ENCODE results near the gene NPPA. TPM values are rescaled to one million over a fixed set of nuclear protein-coding genes. Genes with fewer than 3 reads are reported as not detected.

Gene NPPA
- total and polyA plus RNA-seq, 9 of the 15 experiments (the other 6 are each of a cell fraction or from before 2014, with no cell fraction given), result not detected

DNA sequence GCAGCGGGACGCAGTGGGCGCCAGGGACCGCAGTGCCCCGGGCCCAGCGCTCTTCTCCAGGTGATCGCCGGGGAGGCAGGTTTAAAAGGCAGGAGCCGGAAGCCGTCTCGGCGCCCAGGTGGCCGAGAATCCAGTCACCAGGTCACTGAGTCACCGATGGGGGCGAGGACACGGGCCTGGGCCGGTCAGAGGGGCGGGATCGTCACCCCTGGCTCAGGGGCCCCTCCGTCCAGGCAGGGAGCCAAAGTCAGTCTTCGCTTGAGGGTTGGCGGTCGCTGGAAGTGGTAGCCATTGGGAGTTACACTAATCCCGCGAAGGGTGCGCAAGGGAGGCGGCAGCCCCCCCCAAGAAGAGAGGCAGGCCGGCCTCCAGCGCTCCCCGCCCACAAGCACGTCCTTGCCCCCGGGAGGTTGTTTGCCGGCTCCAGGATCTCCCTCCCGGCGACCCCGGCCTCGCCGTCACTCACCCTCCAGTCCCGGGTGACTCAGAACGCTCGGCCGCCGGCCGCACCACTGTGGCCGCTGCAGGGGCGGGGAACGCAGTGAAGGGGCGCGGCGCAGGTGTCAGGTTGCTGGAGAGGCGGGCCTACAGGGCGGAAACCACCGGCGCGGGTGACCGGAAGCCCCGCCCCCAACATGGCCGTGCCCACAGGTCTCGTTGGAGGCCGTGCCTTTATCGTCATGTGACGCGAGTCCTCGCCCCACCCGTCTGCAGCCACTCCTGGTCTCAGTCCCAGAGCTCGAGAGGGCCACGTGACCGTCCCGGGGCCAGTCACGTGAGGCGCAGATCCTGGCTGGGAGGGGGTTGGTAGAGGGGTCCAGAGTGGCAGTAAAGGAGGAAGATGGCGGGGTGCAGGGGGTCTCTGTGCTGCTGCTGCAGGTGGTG, 41.9 kb downstream of the NPPA start, which contains the start of the genes CLCN6 and MTHFR (continued):
- TF ChIP-seq RREB1 (CRISPR knock-in tag; IDR thresholded peaks at IDR 0.05) (peak; percentile 59; the same call in 1 of the 2 replicates), RBM22 (IDR thresholded peaks at IDR 0.05; ENCODE audit: low read depth, low read length, poor library complexity, severe bottlenecking) (peak; percentile 73), TEAD1 (CRISPR knock-in tag; IDR thresholded peaks at IDR 0.05) (peak in 1 of 2 experiments; percentile 85; a peak in 2 of 4 replicates), NFXL1 (CRISPR knock-in tag; IDR thresholded peaks at IDR 0.05) (0 out of 2 replicates have a peak, but pooled peaks have one; percentile 37), ZNF408 (CRISPR knock-in tag; IDR thresholded peaks at IDR 0.05; ENCODE audit: low read depth) (no peak), TCF7L2 (IDR thresholded peaks at IDR 0.05; ENCODE audit: low read depth, low read length) (peak; percentile 52; the same call in 1 of the 2 replicates), TRIM25 (IDR thresholded peaks at IDR 0.05; ENCODE audit: borderline replicate concordance) (0 out of 2 replicates have a peak, but pooled peaks have one; percentile 15), EP300 (IDR thresholded peaks at IDR 0.05; ENCODE audit: low read length) (peak; percentile 79)
- TF ChIP-seq, protein P1, sequence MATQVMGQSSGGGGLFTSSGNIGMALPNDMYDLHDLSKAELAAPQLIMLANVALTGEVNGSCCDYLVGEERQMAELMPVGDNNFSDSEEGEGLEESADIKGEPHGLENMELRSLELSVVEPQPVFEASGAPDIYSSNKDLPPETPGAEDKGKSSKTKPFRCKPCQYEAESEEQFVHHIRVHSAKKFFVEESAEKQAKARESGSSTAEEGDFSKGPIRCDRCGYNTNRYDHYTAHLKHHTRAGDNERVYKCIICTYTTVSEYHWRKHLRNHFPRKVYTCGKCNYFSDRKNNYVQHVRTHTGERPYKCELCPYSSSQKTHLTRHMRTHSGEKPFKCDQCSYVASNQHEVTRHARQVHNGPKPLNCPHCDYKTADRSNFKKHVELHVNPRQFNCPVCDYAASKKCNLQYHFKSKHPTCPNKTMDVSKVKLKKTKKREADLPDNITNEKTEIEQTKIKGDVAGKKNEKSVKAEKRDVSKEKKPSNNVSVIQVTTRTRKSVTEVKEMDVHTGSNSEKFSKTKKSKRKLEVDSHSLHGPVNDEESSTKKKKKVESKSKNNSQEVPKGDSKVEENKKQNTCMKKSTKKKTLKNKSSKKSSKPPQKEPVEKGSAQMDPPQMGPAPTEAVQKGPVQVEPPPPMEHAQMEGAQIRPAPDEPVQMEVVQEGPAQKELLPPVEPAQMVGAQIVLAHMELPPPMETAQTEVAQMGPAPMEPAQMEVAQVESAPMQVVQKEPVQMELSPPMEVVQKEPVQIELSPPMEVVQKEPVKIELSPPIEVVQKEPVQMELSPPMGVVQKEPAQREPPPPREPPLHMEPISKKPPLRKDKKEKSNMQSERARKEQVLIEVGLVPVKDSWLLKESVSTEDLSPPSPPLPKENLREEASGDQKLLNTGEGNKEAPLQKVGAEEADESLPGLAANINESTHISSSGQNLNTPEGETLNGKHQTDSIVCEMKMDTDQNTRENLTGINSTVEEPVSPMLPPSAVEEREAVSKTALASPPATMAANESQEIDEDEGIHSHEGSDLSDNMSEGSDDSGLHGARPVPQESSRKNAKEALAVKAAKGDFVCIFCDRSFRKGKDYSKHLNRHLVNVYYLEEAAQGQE (IDR thresholded peaks at IDR 0.05; ENCODE audit: borderline replicate concordance), result peak; percentile 99
- TF ChIP-seq, protein P1 (CRISPR knock-in tag; IDR thresholded peaks at IDR 0.05; ENCODE audit: low read depth), result peak; percentile 54; the same call in 1 of the 2 replicates

Data from K562 (cell line).